WTC11 (cell line): ENCODE results near the gene REL. TPM values are rescaled to one million over a fixed set of nuclear protein-coding genes. Genes with fewer than 3 reads are reported as not detected.

Source experiments
- ATAC-seq: fragments of 200-7000 bp; cut with Tn5 transposase; 2 replicates; pipeline ENCODE4 v1.10.0; 2021; ENCODE audit warnings: mild to moderate bottlenecking, moderate library complexity
- CTCF ChIA-PET: fragments of 300-600 bp; sonication (Branson Sonifier 250); formaldehyde crosslinking; loops from one replicate; lab custom pipeline; 2021; ENCODE audit warnings: antibody characterized with exemption; lab: Charles Lee
- POLR2A ChIA-PET: fragments of 350-600 bp; sonication (Branson Sonifier 250); formaldehyde crosslinking; loops from one replicate; lab custom pipeline; 2021; ENCODE audit warnings: antibody characterized with exemption; lab: Charles Lee
- DNase-seq: peaks from one replicate; pipeline ENCODE4 v3.0.0; 2021; ENCODE audit warnings: low spot score
- H3K27ac Mint-ChIP-seq: 2 replicates; pipeline ENCODE4 v1.8.0; 2021; ENCODE audit warnings: mixed read lengths
- H3K27me3 Mint-ChIP-seq: 2 replicates; pipeline ENCODE4 v1.8.0; 2021; ENCODE audit warnings: low read depth, mild to moderate bottlenecking, moderate library complexity, mixed read lengths
- H3K36me3 Mint-ChIP-seq: 2 replicates; pipeline ENCODE4 v1.8.0; 2021; ENCODE audit warnings: mixed read lengths
- H3K4me1 Mint-ChIP-seq: 2 replicates; pipeline ENCODE4 v1.8.0; 2022; ENCODE audit warnings: mixed read lengths
- H3K4me3 Mint-ChIP-seq: 2 replicates; pipeline ENCODE4 v1.8.0; 2021; ENCODE audit warnings: mild to moderate bottlenecking, moderate library complexity, mixed read lengths
- H3K9me3 Mint-ChIP-seq: 2 replicates; pipeline ENCODE4 v1.8.0; 2021; ENCODE audit warnings: mixed read lengths
- ATF1 ChIP-seq: sonication (generic); formaldehyde crosslinking; IDR thresholded peaks from 2 replicates; pipeline ENCODE4 v1.8.1; 2023; ENCODE audit warnings: mild to moderate bottlenecking, moderate library complexity, missing genetic modification reagents
- CBFB ChIP-seq: sonication (generic); formaldehyde crosslinking; IDR thresholded peaks from 2 replicates; pipeline ENCODE4 v1.8.1; 2022; ENCODE audit warnings: mild to moderate bottlenecking, low read depth, missing genetic modification reagents
- ESRRA ChIP-seq: sonication (generic); formaldehyde crosslinking; IDR thresholded peaks from 2 replicates; pipeline ENCODE4 v1.8.1; 2022; ENCODE audit warnings: mild to moderate bottlenecking, missing genetic modification reagents, borderline replicate concordance
- FOXJ3 ChIP-seq: sonication (generic); formaldehyde crosslinking; IDR thresholded peaks from 2 replicates; pipeline ENCODE4 v1.9.0; 2021; ENCODE audit warnings: missing genetic modification reagents, mild to moderate bottlenecking, borderline replicate concordance
- FOXP1 ChIP-seq: sonication (generic); formaldehyde crosslinking; IDR thresholded peaks from 2 replicates; pipeline ENCODE4 v1.8.0; 2022; ENCODE audit warnings: missing genetic modification reagents, mild to moderate bottlenecking, moderate library complexity, borderline replicate concordance
- JAZF1 ChIP-seq: fragments of 250-450 bp; sonication (Bioruptor Pico); IDR thresholded peaks from 2 replicates; pipeline ENCODE4 v1.9.0; 2021; ENCODE audit warnings: moderate library complexity, mild to moderate bottlenecking, inconsistent platforms
- JUN ChIP-seq: sonication (generic); formaldehyde crosslinking; IDR thresholded peaks from 2 replicates; pipeline ENCODE4 v1.8.0; 2023; ENCODE audit warnings: mild to moderate bottlenecking, missing genetic modification reagents
- MAX ChIP-seq: sonication (generic); formaldehyde crosslinking; IDR thresholded peaks from 2 replicates; pipeline ENCODE4 v1.8.0; 2022; ENCODE audit warnings: mild to moderate bottlenecking, missing genetic modification reagents
- MYBL2 ChIP-seq: sonication (generic); formaldehyde crosslinking; IDR thresholded peaks from 2 replicates; pipeline ENCODE4 v1.8.1; 2023; ENCODE audit warnings: mild to moderate bottlenecking, moderate library complexity, missing genetic modification reagents
- NR1H2 ChIP-seq: sonication (generic); formaldehyde crosslinking; IDR thresholded peaks from 2 replicates; pipeline ENCODE4 v1.9.0; 2021; ENCODE audit warnings: mild to moderate bottlenecking, moderate library complexity, missing genetic modification reagents
- SMAD4 ChIP-seq: sonication (generic); formaldehyde crosslinking; IDR thresholded peaks from 2 replicates; pipeline ENCODE4 v1.8.0; 2022; ENCODE audit warnings: mild to moderate bottlenecking, missing genetic modification reagents
- USF2 ChIP-seq: sonication (generic); formaldehyde crosslinking; IDR thresholded peaks from 2 replicates; pipeline ENCODE4 v1.8.1; 2023; ENCODE audit warnings: mild to moderate bottlenecking, missing genetic modification reagents, moderate library complexity
- ZMAT4 ChIP-seq: fragments of 250-450 bp; sonication (Bioruptor Pico); IDR thresholded peaks from 2 replicates; pipeline ENCODE4 v1.9.0; 2021; ENCODE audit warnings: mild to moderate bottlenecking
- ZNF121 ChIP-seq: sonication (generic); formaldehyde crosslinking; IDR thresholded peaks from 2 replicates; pipeline ENCODE4 v1.8.0; 2023; ENCODE audit warnings: missing genetic modification reagents
- ZNF219 ChIP-seq: sonication (generic); formaldehyde crosslinking; IDR thresholded peaks from 2 replicates; pipeline ENCODE4 v1.8.0; 2023; ENCODE audit warnings: missing genetic modification reagents, mild to moderate bottlenecking, borderline replicate concordance
- ZNF232 ChIP-seq: sonication (generic); formaldehyde crosslinking; IDR thresholded peaks from 2 replicates; pipeline ENCODE4 v1.8.0; 2022; ENCODE audit warnings: mild to moderate bottlenecking, missing genetic modification reagents
- ZNF281 ChIP-seq: sonication (generic); formaldehyde crosslinking; IDR thresholded peaks from 2 replicates; pipeline ENCODE4 v1.8.0; 2023; ENCODE audit warnings: mild to moderate bottlenecking, missing genetic modification reagents
- ZNF317 ChIP-seq: sonication (generic); formaldehyde crosslinking; IDR thresholded peaks from 2 replicates; pipeline ENCODE4 v1.8.1; 2023; ENCODE audit warnings: low read depth, mild to moderate bottlenecking, moderate library complexity, missing genetic modification reagents, borderline replicate concordance
- ZNF416 ChIP-seq: fragments of 250-450 bp; sonication (Bioruptor Pico); IDR thresholded peaks from 2 replicates; pipeline ENCODE4 v1.9.0; 2021; ENCODE audit warnings: mild to moderate bottlenecking, inconsistent platforms
- ZNF512 ChIP-seq: sonication (generic); formaldehyde crosslinking; IDR thresholded peaks from 2 replicates; pipeline ENCODE4 v1.8.1; 2022; ENCODE audit warnings: missing genetic modification reagents, borderline replicate concordance
- ZSCAN18 ChIP-seq: fragments of 250-450 bp; sonication (Bioruptor Pico); IDR thresholded peaks from 2 replicates; pipeline ENCODE4 v2.1.2; 2022; ENCODE audit warnings: mild to moderate bottlenecking, moderate library complexity
- total RNA-seq: library from RNA; stranded (reverse); gene quantifications from 3 replicates; pipeline ENCODE4 v1.2.3, GENCODE V29; 2021

The REL gene
- total RNA-seq, 1 experiment from 2014 or later, result 8.4 TPM

GRCh38 chr2:60882971-60883753, 1.8 kb downstream of the REL start (continued):
- no peak for TF ChIP-seq ZNF219 (CRISPR knock-in tag)
- TF ChIP-seq FOXP1 (CRISPR knock-in tag), result no peak
- no peak for TF ChIP-seq ZSCAN18 (CRISPR knock-in tag)
- TF ChIP-seq JUN (CRISPR knock-in tag), result no peak
- no peak for TF ChIP-seq SMAD4 (CRISPR knock-in tag)
- no peak for TF ChIP-seq JAZF1
- no peak for TF ChIP-seq FOXJ3 (CRISPR knock-in tag)
- TF ChIP-seq, all 79 proteins: peak for 0

- peaks cover 36% of the 10 kb centered on the region for H3K4me1 Mint-ChIP-seq
- H3K27ac Mint-ChIP-seq, result no peak overlapping the region
- DNase-seq (no peak), ATAC-seq (no peak)
- peak overlapping the region; percentile 87; the same call in 1 of the 2 replicates for H3K4me3 Mint-ChIP-seq
- peaks cover 8% of the 10 kb centered on the region for H3K27me3 Mint-ChIP-seq
- H3K36me3 Mint-ChIP-seq, result no peaks in the 10 kb centered on the region
- TF ChIP-seq NR1H2 (no peak), ESRRA (CRISPR knock-in tag) (no peak), ZNF317 (CRISPR knock-in tag) (no peak), ZMAT4 (CRISPR knock-in tag) (no peak), ZNF121 (no peak), ZNF281 (no peak)
- CTCF ChIA-PET, result no interaction called here
- H3K9me3 Mint-ChIP-seq, result no peaks in the 10 kb centered on the region
- POLR2A ChIA-PET, result no interaction called here
Observed at GRCh38 chr2:60883896-60884295, 2.5 kb downstream of the REL start.

- TF ChIP-seq ZNF512, result no peak
- ATAC-seq, result no peak
- ChIA-PET CTCF (interaction anchor here (0.9 kb wide), 1 partner anchor 79 kb away, joined by 3 read pairs; no protein-coding TSS in a partner anchor), POLR2A (no interaction called here)
- no peak for DNase-seq
- peaks cover 35% of the 10 kb centered on the region for H3K4me1 Mint-ChIP-seq
- no peaks in the 10 kb centered on the region for H3K36me3 Mint-ChIP-seq
- no peaks in the 10 kb centered on the region; the same call in 1 of the 2 replicates for H3K9me3 Mint-ChIP-seq
- H3K27ac Mint-ChIP-seq, result no peak overlapping the region
- H3K4me3 Mint-ChIP-seq, result no peak overlapping the region
- H3K27me3 Mint-ChIP-seq, result peaks cover 8% of the 10 kb centered on the region
Observed at GRCh38 chr2:60884800-60885199, 3.4 kb downstream of the REL start.

- TF ChIP-seq MAX (CRISPR knock-in tag), result no peak
- no peak for TF ChIP-seq ZNF416 (CRISPR knock-in tag)
- TF ChIP-seq MYBL2 (CRISPR knock-in tag), result no peak
- no peak for TF ChIP-seq ZNF232 (CRISPR knock-in tag)
- no peak for TF ChIP-seq USF2 (CRISPR knock-in tag)
- no peak for TF ChIP-seq ATF1
- no peak for TF ChIP-seq CBFB (CRISPR knock-in tag)
- TF ChIP-seq, all 79 proteins: peak for 0
- peaks cover 8% of the 10 kb centered on the region for H3K27me3 Mint-ChIP-seq
- ChIA-PET CTCF (interaction anchor here (0.9 kb wide), 1 partner anchor 80 kb away, joined by 3 read pairs; no protein-coding TSS in a partner anchor), POLR2A (no interaction called here)
- peaks cover 31% of the 10 kb centered on the region for H3K4me1 Mint-ChIP-seq
- H3K9me3 Mint-ChIP-seq, result no peaks in the 10 kb centered on the region; the same call in 1 of the 2 replicates
- no peak overlapping the region for H3K4me3 Mint-ChIP-seq
- H3K27ac Mint-ChIP-seq, result no peak overlapping the region
- DNase-seq (no peak), ATAC-seq (no peak)
- no peaks in the 10 kb centered on the region for H3K36me3 Mint-ChIP-seq
Observed at GRCh38 chr2:60885683-60886082, 4.3 kb downstream of the REL start.
